ENCODE data around the gene CYP24A1. TPM values are rescaled to one million over a fixed set of nuclear protein-coding genes. Genes with fewer than 3 reads are reported as not detected.

The CYP24A1 gene
- total RNA-seq, 1 donor from 2014 or later, result 8.7 TPM

GRCh38 chr20:54107181-54107580 lies 66.6 kb downstream of the CYP24A1 start:
- TF ChIP-seq, protein P1, sequence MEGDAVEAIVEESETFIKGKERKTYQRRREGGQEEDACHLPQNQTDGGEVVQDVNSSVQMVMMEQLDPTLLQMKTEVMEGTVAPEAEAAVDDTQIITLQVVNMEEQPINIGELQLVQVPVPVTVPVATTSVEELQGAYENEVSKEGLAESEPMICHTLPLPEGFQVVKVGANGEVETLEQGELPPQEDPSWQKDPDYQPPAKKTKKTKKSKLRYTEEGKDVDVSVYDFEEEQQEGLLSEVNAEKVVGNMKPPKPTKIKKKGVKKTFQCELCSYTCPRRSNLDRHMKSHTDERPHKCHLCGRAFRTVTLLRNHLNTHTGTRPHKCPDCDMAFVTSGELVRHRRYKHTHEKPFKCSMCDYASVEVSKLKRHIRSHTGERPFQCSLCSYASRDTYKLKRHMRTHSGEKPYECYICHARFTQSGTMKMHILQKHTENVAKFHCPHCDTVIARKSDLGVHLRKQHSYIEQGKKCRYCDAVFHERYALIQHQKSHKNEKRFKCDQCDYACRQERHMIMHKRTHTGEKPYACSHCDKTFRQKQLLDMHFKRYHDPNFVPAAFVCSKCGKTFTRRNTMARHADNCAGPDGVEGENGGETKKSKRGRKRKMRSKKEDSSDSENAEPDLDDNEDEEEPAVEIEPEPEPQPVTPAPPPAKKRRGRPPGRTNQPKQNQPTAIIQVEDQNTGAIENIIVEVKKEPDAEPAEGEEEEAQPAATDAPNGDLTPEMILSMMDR (IDR thresholded peaks at IDR 0.05; ENCODE audit: insufficient read depth, low read length, severe bottlenecking), result no peak
- Histone ChIP-seq H3K36me3 (ENCODE audit: control insufficient read depth, insufficient read depth, low read length) (no peaks in the 10 kb centered on the region), H3K4me3 (ENCODE audit: low read depth, low read length) (no peak overlapping the region), H3K27me3 (ENCODE audit: control insufficient read depth, insufficient read depth, low read length) (no peaks in the 10 kb centered on the region)
- FAIRE-seq (no peak), DNase-seq (ENCODE audit: low read depth) (peak; percentile 71)

- Histone ChIP-seq H3K27me3 (ENCODE audit: control insufficient read depth, insufficient read depth, low read length) (no peaks in the 10 kb centered on the region), H3K36me3 (ENCODE audit: control insufficient read depth, insufficient read depth, low read length) (no peaks in the 10 kb centered on the region), H3K4me3 (ENCODE audit: low read depth, low read length) (no peak overlapping the region)
- DNase-seq (ENCODE audit: low read depth) (no peak), FAIRE-seq (no peak)
- TF ChIP-seq, protein P1 (IDR thresholded peaks at IDR 0.05; ENCODE audit: insufficient read depth, low read length, severe bottlenecking), result no peak
Observed at GRCh38 chr20:54106162-54106561, 67.6 kb downstream of the CYP24A1 start.

GRCh38 chr20:54105653-54106052 lies 68.1 kb downstream of the CYP24A1 start:
- DNase-seq (ENCODE audit: low read depth), result peak; percentile 90
- Histone ChIP-seq H3K4me3 (ENCODE audit: low read depth, low read length) (no peak overlapping the region), H3K27me3 (ENCODE audit: control insufficient read depth, insufficient read depth, low read length) (no peaks in the 10 kb centered on the region), H3K36me3 (ENCODE audit: control insufficient read depth, insufficient read depth, low read length) (no peaks in the 10 kb centered on the region)
- no peak for FAIRE-seq
- TF ChIP-seq, protein P1 (IDR thresholded peaks at IDR 0.05; ENCODE audit: insufficient read depth, low read length, severe bottlenecking), result no peak

DNA sequence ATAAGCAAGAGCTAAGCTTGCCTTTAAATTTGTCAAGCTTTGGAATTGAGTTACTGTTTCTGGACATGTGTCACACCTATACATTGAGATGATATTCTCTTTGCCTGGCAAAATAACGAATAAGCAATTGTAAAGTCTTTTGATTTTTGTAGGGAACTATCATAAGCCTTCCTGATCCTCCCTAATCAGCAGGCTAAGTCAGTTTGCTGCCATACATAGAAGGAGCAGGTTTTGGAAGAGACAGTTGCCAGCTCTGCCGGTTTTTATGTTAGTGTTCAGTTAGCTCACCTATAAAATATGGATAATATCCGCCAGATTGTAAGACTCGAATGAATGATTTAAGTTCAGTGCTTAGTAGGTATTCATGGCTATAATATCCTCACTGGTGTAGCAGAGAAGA lies 69.0 kb downstream of the CYP24A1 start:
- no peak overlapping the region for H3K4me3 ChIP-seq (ENCODE audit: low read depth, low read length)
- no peak for FAIRE-seq
- DNase-seq (ENCODE audit: low read depth), result no peak
- no peaks in the 10 kb centered on the region for H3K36me3 ChIP-seq (ENCODE audit: control insufficient read depth, insufficient read depth, low read length)
- TF ChIP-seq, protein P1 (IDR thresholded peaks at IDR 0.05; ENCODE audit: insufficient read depth, low read length, severe bottlenecking), result no peak
- H3K27me3 ChIP-seq (ENCODE audit: control insufficient read depth, insufficient read depth, low read length), result no peaks in the 10 kb centered on the region

DNA sequence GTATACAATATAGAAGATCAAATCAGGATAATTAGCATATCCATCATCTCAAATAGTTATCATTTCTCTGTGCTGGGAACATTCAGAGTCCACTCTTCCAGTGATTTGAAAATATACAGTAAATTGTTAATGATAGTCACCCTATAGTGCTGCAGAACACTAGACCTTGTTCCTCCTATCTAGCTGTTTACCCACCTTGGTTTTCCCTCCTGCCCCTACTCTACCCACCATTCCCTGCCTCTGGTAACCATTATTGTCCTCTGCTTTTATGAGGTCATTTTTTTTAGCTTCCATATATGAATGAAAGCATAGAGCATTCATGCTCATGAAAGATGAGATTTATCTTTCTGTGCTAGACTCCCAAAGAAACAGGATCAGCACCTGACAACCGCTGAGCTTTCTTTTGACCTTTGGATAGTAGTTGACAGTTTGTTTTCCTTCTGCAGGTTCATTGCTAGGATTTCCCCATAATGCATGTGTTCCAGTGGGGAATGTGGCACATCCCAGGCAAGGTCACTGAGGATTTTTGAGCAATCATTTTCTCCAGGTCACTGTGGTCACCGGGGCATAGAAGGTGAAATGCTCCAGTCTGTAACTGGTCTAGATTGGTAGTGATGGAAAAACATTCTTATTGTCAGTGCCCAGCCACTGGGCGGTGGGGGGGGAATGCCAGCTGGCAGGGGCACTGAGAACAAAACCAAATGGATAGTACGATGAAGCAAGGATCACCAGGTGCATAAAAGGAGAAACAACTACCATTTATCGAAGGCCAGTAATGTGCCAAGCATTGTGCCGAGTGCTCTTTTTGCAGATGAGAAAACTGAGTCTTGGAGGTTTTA lies 69.8 kb downstream of the CYP24A1 start:
- H3K36me3 ChIP-seq (ENCODE audit: control insufficient read depth, insufficient read depth, low read length), result no peaks in the 10 kb centered on the region
- H3K27me3 ChIP-seq (ENCODE audit: control insufficient read depth, insufficient read depth, low read length), result no peaks in the 10 kb centered on the region
- FAIRE-seq, result no peak
- DNase-seq (ENCODE audit: low read depth), result no peak
- TF ChIP-seq, protein P1 (IDR thresholded peaks at IDR 0.05; ENCODE audit: insufficient read depth, low read length, severe bottlenecking), result no peak
- H3K4me3 ChIP-seq (ENCODE audit: low read depth, low read length), result no peak overlapping the region

Other genes with a start within 250 kb of the CYP24A1 start
- gene BCAS1, start 103.4 kb downstream of the CYP24A1 start, total RNA-seq, result 0.90 TPM in 1 of 2 replicates, not detected in the other
- gene PFDN4, start 34.1 kb upstream of the CYP24A1 start, total RNA-seq, result 47.4 and 83.5 TPM in 2 replicates